HCT116 (cell line): ENCODE results near the gene BDH2. TPM values are rescaled to one million over a fixed set of nuclear protein-coding genes. Genes with fewer than 3 reads are reported as not detected.

Experiments used
- ATAC-seq: fragments of 200-7000 bp; cut with Tn5 transposase; 2 replicates; pipeline ENCODE4 v1.9.1; 2020; ENCODE audit warnings: mild to moderate bottlenecking, moderate library complexity
- BruUV-seq: library from RNA; stranded (reverse); fragments of 400-500 nt; replicated peaks from 2 replicates; lab custom pipeline; 2021; lab: Mats Ljungman, UMichigan
- CTCF ChIA-PET: fragments of 300-600 bp; sonication (Branson Sonifier 250); formaldehyde crosslinking; loops from one replicate; lab custom pipeline; 2021; ENCODE audit warnings: antibody characterized with exemption; lab: Charles Lee
- POLR2A ChIA-PET: fragments of 300-600, 350-600 bp; sonication (Branson Sonifier 250); formaldehyde crosslinking; loops from one replicate; lab custom pipeline; 2021; ENCODE audit warnings: antibody characterized with exemption; lab: Charles Lee
- RAD21 ChIA-PET, 2 experiments: fragments of 300-600 bp; sonication (Branson Sonifier 250); formaldehyde crosslinking; loops; one replicate each; lab custom pipeline; 2023; ENCODE audit warnings: low total read pairs in 2 of 2; ENCODE audit not compliant: uncharacterized antibody in 2 of 2, unreplicated experiment in 2 of 2, low non-redundant PET in 1 of 2; lab: Charles Lee
- DNase-seq: peaks from one replicate; pipeline ENCODE4 v3.0.0-alpha.2; 2010; ENCODE audit warnings: low read depth, low spot score
- H2AFZ ChIP-seq: fragments of 200-600 bp; shearing (Covaris generic), sonication (generic); 2 replicates; pipeline ENCODE4 v1.6.1; 2017; ENCODE audit warnings: low read depth, mixed run types, mixed read lengths, antibody characterized with exemption, low read length; ENCODE audit not compliant: poor library complexity, severe bottlenecking
- H3K27ac ChIP-seq: 2 replicates; pipeline ENCODE4 v1.5.1; 2012; ENCODE audit warnings: low read depth, low read length
- H3K27me3 ChIP-seq: fragments of 200-600 bp; sonication (generic); 2 replicates; pipeline ENCODE4 v1.6.1; 2016; ENCODE audit warnings: mixed run types, low read length, mixed read lengths; ENCODE audit not compliant: insufficient read depth
- H3K36me3 ChIP-seq, 2 experiments: fragments of 200-500 bp in 1 of 2; fragments of 200-600 bp in 1 of 2; sonication (Bioruptor generic) in 1 of 2; sonication (generic) in 1 of 2; 2 replicates each; pipeline versions ENCODE4 v1.5.1 to v1.6.1; 2014 to 2016; ENCODE audit warnings: low read length in 2 of 2, inconsistent platforms in 1 of 2, mixed read lengths in 1 of 2, mixed run types in 1 of 2; ENCODE audit not compliant: insufficient read depth in 2 of 2, control insufficient read depth in 1 of 2
- H3K4me1 ChIP-seq, 2 experiments: fragments of 200-600 bp in 1 of 2; sonication (generic) in 1 of 2; 2 replicates each; pipeline versions ENCODE4 v1.5.1 to v1.6.1; 2012 to 2017; ENCODE audit warnings: low read length in 2 of 2, inconsistent platforms in 1 of 2, mild to moderate bottlenecking in 1 of 2, mixed read lengths in 1 of 2, mixed run types in 1 of 2, moderate library complexity in 1 of 2; ENCODE audit not compliant: insufficient read depth in 2 of 2, control insufficient read depth in 1 of 2
- H3K4me2 ChIP-seq: fragments of 200-600 bp; sonication (generic); 2 replicates; pipeline ENCODE4 v1.6.1; 2017; ENCODE audit warnings: mixed run types, low read length, mixed read lengths
- H3K4me3 ChIP-seq, 2 experiments: fragments of 200-600 bp in 1 of 2; sonication (generic) in 1 of 2; replicated peaks in 1 of 2; 2 replicates each; pipeline ENCODE4 v1.5.1; 2011 to 2016; ENCODE audit warnings: low read length in 2 of 2, control low read depth in 1 of 2, low read depth in 1 of 2, mild to moderate bottlenecking in 1 of 2, mixed read lengths in 1 of 2, mixed run types in 1 of 2
- H3K79me2 ChIP-seq: fragments of 200-600 bp; sonication (generic); 2 replicates; pipeline ENCODE4 v1.6.1; 2017; ENCODE audit warnings: mild to moderate bottlenecking, mixed run types, low read length, moderate library complexity, mixed read lengths; ENCODE audit not compliant: insufficient read depth
- H3K9ac ChIP-seq: fragments of 200-600 bp; sonication (generic); 2 replicates; pipeline ENCODE4 v1.6.1; 2016; ENCODE audit warnings: low read length, mixed read lengths
- H3K9me2 ChIP-seq: fragments of 200-600 bp; sonication (generic), shearing (Covaris generic); 2 replicates; pipeline ENCODE4 v1.6.1; 2017; ENCODE audit warnings: mixed run types, mild to moderate bottlenecking, moderate library complexity; ENCODE audit not compliant: insufficient read depth
- H3K9me3 ChIP-seq, 2 experiments: fragments of 200-500 bp in 1 of 2; fragments of 200-600 bp in 1 of 2; sonication (Bioruptor generic) in 1 of 2; sonication (generic) in 1 of 2; 2 replicates each; pipeline ENCODE4 v1.6.1; 2014 to 2017; ENCODE audit warnings: low read length in 2 of 2, mixed read lengths in 2 of 2, inconsistent platforms in 1 of 2, low read depth in 1 of 2, mild to moderate bottlenecking in 1 of 2, mixed run types in 1 of 2, moderate library complexity in 1 of 2; ENCODE audit not compliant: control insufficient read depth in 1 of 2, insufficient read depth in 1 of 2
- H4K20me1 ChIP-seq: fragments of 200-600 bp; sonication (generic), shearing (Covaris generic); 2 replicates; pipeline ENCODE4 v1.6.1; 2017; ENCODE audit warnings: mixed run types, mild to moderate bottlenecking, moderate library complexity; ENCODE audit not compliant: insufficient read depth
- CEBPB ChIP-seq: IDR thresholded peaks from 2 replicates; pipeline ENCODE4 v1.6.1; 2012; ENCODE audit warnings: low read depth
- EGR1 ChIP-seq: IDR thresholded peaks from 2 replicates; pipeline ENCODE4 v1.6.1; 2012; ENCODE audit warnings: low read depth
- ELF1 ChIP-seq: IDR thresholded peaks from 2 replicates; pipeline ENCODE4 v1.6.1; 2012; ENCODE audit warnings: low read depth, borderline replicate concordance
- POLR2A ChIP-seq: IDR thresholded peaks from 2 replicates; pipeline ENCODE4 v1.7.0; 2011; ENCODE audit warnings: borderline replicate concordance; ENCODE audit not compliant: insufficient read depth, insufficient read length; ENCODE audit errors: extremely low read depth
- SP1 ChIP-seq: IDR thresholded peaks from 2 replicates; pipeline ENCODE4 v1.6.1; 2012; ENCODE audit warnings: low read depth
- SRF ChIP-seq: IDR thresholded peaks from 2 replicates; pipeline ENCODE4 v1.6.1; 2012; ENCODE audit warnings: low read depth
- ZNF274 ChIP-seq: fragments of 200-500 bp; sonication (Bioruptor generic); IDR thresholded peaks from 2 replicates; pipeline ENCODE4 v1.6.1; 2014; ENCODE audit warnings: mild to moderate bottlenecking, low read depth, low read length, inconsistent platforms
- intact Hi-C: fragments of 100-400 bp; cut with micrococcal nuclease; formaldehyde crosslinking; loops from 2 replicates; pipeline ENCODE4 v1.10.0; 2022
- total RNA-seq: library from RNA; stranded (reverse); gene quantifications from one replicate; pipeline ENCODE4 v1.2.1, GENCODE V29; 2021; ENCODE audit not compliant: unreplicated experiment
- TF ChIP-seq, protein P1 (sequence below): IDR thresholded peaks from 2 replicates; pipeline ENCODE4 v1.6.1; 2011; ENCODE audit warnings: mild to moderate bottlenecking, low read length, moderate library complexity; ENCODE audit not compliant: insufficient replicate concordance; ENCODE audit errors: extremely low read depth

Gene BDH2
- total RNA-seq, 1 experiment from 2014 or later, result 5.0 TPM

GRCh38 chr4:103108542-103108941, 8.9 kb upstream of the BDH2 start:
- H3K79me2 ChIP-seq, result no peaks in the 10 kb centered on the region
- TF ChIP-seq ELF1 (no peak), CEBPB (no peak), ZNF274 (no peak), SP1 (no peak), POLR2A (no peak), SRF (no peak), EGR1 (no peak)
- TF ChIP-seq, protein P1, sequence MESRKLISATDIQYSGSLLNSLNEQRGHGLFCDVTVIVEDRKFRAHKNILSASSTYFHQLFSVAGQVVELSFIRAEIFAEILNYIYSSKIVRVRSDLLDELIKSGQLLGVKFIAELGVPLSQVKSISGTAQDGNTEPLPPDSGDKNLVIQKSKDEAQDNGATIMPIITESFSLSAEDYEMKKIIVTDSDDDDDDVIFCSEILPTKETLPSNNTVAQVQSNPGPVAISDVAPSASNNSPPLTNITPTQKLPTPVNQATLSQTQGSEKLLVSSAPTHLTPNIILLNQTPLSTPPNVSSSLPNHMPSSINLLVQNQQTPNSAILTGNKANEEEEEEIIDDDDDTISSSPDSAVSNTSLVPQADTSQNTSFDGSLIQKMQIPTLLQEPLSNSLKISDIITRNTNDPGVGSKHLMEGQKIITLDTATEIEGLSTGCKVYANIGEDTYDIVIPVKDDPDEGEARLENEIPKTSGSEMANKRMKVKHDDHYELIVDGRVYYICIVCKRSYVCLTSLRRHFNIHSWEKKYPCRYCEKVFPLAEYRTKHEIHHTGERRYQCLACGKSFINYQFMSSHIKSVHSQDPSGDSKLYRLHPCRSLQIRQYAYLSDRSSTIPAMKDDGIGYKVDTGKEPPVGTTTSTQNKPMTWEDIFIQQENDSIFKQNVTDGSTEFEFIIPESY, result no peak
- TF ChIP-seq, all 23 proteins: peak for 0
- DNase-seq (no peak), ATAC-seq (no peak)
- Histone ChIP-seq H2AFZ (no peak overlapping the region), H3K9me3 (no peaks in the 10 kb centered on the region), H3K4me3 (no peak overlapping the region), H3K27me3 (no peaks in the 10 kb centered on the region), H3K4me1 (no peaks in the 10 kb centered on the region), H3K27ac (no peak overlapping the region), H3K4me2 (no peak overlapping the region), H3K9me2 (no peaks in the 10 kb centered on the region), H3K9ac (no peak overlapping the region), H3K36me3 (peaks cover 21 to 23% of the 10 kb centered on the region in 2 experiments), H4K20me1 (no peaks in the 10 kb centered on the region)
- CTCF ChIA-PET, result no interaction called here
- intact Hi-C loops, result loop anchor here (10.0 kb wide), 1 partner anchor 826 kb away; no protein-coding TSS in a partner anchor
- no TSS peak for BruUV-seq
- POLR2A ChIA-PET, result no interaction called here
- RAD21 ChIA-PET, result no interaction called here
